GM10266 (cell line): ENCODE measurements around the gene IL4I1.

Experiments used
- DNase-seq: peaks from one replicate; pipeline ENCODE4 v3.0.0; 2012; ENCODE audit errors: extremely low spot score
- CTCF ChIP-seq: IDR thresholded peaks from 2 replicates; pipeline ENCODE4 v1.5.1; 2012; ENCODE audit warnings: mild to moderate bottlenecking, low read depth; ENCODE audit not compliant: control insufficient read depth, insufficient read depth; ENCODE audit errors: missing control alignments

Gene IL4I1

GRCh38 chr19:49887037-49887664 lies 9.5 kb downstream of the IL4I1 start:
- TF ChIP-seq CTCF = no peak

GRCh38 chr19:49884760-49885159 lies 11.9 kb downstream of the IL4I1 start:
- DNase-seq = no peak
- TF ChIP-seq CTCF = no peak

More at GRCh38 chr19:49887037-49887664, 9.5 kb downstream of the IL4I1 start:
- DNase-seq = no peak

GRCh38 chr19:49884109-49884508 lies 12.6 kb downstream of the IL4I1 start:
- no peak for DNase-seq
- no peak for TF ChIP-seq CTCF

- no peak for TF ChIP-seq CTCF
- DNase-seq = no peak
Observed at GRCh38 chr19:49883094-49883493, 13.6 kb downstream of the IL4I1 start.

DNA sequence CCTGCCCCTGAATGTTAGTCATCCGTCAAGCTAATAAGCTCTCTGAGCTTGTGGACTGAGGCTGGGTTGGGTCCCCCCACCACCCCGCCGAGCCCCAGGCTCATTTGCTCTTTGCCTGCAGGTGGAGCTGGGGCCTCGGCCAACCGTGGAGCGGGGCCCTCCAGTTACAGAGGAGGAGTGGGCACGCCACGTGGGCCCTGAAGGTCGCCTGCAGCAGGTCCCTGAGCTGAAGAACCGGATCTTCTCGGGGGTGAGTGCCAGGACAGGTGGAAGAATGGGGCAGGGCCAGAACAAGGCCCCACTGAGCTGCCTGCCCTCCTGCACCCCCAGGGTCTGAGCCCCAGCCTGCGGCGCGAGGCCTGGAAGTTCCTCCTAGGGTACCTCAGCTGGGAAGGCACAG lies 14.0 kb downstream of the IL4I1 start:
- no peak for TF ChIP-seq CTCF
- no peak for DNase-seq

DNA sequence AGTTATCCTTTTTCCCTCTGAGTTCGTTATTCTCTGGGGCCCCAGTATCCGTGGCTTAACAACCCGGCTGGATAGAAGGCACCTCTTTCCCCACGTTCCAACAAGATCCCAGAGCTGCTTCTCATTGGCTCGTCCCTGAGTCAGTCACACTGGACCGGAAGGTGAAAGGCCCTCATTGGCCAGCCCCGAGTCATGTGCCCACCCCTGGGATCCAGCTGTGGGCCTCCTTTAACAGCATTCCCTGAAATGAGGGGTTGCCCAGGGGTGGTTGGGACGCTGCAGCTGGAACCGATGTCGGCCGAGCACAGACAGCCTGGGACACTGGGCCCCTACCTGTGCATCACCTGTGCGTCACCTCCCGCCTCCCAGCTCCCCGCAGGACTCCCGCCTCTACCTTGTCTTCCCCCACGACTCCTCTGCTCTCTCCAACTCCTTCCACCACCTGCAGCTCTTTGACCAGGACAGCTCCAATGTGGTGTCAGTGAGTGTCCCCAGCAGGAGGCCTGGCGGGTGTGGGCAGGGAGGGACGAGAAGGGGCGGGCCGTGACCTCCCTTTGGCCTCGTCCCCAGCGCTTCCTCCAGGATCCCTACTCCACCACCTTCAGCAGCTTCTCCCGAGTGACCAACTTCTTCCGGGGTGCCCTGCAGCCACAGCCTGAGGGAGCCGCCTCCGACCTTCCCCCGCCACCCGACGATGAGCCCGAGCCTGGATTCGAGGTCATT lies 14.9 kb downstream of the IL4I1 start:
- DNase-seq = no peak
- no peak for TF ChIP-seq CTCF

- no peak for TF ChIP-seq CTCF
- no peak for DNase-seq
Observed at GRCh38 chr19:49881186-49881585, 15.5 kb downstream of the IL4I1 start.
